ENCODE measurements around the gene PDSS2.
"Not testable (repeated sequence)": the region's sequence is repeated elsewhere in the genome, so short reads cannot be mapped to it uniquely, and the experiment has no call there.

PDSS2 gene

DNA sequence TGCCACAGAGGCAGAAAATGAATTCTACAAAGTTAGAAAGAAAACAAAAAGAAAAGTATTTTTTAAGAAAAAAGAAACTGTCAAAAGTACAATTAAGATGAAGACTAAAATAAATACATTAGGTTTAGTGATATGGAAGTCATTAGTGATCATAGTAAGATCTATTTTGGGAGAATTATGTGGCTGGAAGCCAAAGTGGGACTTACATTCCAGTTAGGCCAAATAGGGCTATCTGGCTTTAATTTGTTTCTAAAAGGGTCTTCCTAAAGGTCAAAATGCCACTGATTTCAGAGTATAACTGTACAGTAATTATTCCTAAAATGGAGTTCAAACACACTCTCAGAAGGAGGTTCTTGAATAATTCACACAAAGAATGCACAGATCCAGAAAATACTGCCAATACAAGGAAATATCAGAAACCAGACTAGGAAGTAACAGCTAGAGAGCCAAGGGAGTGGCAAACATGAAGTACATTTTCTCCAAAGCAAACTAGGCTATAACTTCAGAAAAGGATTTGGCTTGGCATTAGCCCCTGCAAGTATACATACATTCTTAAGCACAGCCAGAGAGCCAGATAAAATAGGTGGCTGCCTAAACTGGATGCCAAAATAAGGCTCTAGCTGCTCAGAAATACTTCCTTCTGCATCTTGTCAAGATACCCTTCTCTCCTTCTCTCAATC is 45.3 kb downstream of the PDSS2 start:
- no peak for DNase-seq

DNA sequence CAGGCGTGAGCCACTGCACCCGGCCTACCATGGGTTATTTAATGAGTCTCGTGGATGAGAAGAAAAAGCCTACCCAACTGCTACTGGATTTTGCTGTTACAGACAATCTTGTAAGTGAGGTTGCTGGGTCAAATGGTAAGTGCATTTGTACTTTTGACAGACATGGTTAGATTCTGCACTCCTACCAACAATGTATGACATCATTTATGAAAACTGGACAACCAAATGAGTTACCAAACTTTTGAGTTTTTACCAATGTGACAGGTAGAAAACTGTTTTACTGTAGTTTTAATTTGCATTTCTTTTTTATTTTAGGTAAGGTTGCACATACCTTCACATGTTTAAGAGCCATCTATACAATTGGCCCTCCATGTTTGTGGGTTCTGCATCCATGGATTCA is 48.2 kb downstream of the PDSS2 start:
- DNase-seq, result no peak

DNA sequence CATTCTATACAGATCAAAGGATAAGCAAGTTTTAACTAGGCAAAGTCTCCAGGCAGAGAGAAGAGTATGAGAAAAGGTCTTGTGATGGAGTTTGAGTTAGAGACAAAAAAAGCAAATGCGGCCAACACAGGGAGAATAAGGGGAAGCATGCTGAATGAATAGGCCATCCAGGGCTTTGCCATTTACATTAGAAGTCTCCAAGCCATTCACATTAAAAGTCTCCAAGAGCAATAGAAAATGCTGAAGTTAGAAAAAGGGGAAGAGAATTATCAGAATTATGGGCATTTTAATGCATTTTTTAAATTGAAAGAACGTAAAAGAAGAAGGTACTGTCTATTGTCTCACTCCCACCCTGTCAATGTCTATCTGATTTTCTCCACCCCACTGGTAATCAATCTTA is 49.4 kb downstream of the PDSS2 start:
- no peak for DNase-seq

DNA sequence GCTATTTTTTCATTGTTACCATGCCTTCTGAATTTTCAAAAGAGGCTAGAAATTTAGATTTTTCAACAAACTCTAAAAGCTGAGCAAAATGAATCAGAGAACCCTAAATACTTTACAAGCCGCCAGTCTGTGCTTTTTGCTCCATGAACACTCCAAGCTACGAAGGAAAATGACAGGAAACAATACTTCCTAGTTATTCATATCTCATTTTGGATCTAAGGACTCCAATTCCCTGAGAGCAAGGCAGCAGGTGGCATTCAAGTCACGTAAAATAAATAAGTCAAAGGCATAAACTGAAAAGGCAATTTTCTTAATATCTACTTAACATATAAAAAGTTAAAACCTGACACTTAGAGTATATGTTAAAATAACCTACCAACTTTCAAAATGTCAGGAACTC is 50.6 kb downstream of the PDSS2 start:
- DNase-seq, result no peak

DNA sequence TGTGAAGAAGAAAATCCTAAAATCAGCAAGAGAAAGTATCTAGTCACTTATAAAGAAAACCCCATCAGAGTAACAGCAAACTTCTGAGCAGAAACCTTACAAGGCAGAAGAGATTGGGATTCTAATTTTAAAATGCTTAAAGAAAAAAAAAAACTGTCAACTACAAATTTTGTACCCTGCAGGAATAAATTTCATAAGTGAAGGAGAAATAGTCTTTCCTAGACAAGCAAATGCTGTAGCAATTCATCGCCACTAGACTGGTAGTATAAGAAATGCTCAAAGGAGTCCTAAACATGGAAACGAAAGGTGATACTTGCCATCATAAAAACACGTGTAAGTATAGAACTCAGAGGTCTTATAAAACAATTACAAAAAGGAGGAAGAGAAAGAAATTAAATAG is 54.4 kb downstream of the PDSS2 start:
- DNase-seq, result no peak

DNA sequence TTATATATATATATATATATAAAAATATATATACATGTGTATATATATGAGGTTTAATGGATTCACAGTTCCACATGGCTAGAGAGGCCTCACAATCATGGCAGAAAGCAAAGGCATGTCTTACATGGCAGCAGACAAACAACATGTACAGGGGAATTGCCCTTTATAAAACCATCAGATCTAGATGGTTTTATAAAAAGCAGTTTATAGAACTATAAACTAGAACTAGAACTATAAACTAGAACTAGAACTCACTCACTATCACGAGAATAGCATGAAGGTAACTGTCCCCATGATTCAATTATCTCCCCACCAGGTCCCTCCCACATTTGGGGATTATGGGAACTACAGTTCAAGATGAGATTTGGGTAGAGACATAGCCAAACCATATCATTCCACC is 56.8 kb downstream of the PDSS2 start:
- no peak for DNase-seq

DNA sequence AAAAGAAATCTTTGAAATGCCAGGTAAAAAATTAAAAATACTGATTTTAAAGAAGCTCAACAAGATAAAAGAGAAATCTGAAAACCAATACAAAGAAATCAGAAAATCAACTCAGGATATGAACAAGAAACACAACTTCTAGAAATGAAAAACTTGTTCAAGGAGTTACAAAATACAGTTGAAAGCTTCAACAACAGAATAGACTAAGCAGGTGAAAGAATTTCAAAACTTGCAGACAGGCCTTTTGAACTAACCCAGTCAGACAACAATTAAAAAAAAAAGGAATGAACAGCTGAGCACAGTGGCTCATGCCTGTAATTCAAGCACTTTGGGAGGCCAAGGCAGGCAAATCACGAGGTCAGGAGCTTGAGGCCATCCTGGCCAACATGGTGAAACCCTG is 57.8 kb downstream of the PDSS2 start:
- no peak for DNase-seq

DNA sequence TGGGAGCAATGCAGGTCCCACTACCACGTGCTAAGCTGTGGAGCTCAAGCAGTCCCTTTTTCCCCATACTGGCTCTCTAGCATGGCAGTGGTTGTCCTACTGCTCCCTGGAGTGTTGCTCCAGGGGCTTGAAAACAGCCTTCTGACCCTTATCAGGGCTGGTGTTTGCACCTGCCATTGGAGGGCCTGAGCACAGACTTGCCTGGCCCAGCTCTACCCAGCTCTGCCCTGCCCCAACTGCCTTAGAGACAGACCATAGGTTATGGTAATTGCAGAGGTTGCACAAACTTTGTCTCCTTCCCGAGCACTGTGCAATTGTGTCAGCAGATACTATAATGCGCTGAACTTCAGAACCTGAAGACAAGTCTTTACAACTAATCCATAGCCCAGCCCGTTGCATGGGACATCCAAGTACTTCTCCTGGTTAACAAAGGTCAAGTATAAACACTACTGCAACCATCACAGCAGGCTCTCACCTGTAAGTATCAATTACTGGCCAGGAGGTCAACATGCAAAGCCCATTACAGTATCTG is 58.7 kb downstream of the PDSS2 start:
- no peak for DNase-seq

DNA sequence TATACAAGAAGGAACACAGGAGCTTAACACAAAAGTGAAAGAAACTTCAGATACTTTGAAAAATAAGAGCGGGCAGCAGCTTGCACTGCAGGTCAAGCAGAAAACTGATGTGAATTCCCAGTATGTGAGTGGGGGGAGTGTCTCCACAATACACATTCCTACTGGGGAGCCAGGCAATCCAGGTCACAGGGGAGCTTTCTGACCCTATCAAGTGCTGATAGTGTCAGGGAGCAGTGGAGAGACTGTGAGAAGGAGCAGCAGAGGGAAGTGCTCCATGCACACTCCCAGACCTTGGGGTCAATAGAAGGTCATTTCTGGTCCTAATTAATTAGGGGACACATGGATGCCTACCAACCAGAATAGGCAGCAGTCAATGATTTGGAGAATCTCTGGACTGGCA is 59.4 kb downstream of the PDSS2 start:
- DNase-seq, result no peak

DNA sequence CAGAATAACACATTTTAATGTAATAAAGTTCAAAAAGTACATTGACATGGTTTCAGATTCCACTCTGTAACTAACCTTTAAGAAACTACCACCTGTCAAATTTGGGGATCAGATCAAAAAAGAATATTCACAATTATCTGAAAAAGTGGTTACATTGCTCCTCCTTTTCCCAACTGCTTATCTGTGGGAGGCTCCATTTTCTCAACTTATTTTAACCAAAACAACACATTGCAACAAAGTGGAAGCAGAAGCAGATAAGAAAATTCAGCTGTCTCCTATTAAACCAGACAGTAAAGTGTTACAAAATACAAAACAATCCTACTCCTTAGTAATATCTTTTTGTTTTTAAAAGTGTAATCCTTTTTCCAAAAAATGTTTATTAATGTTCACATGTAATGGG is 61.4 kb downstream of the PDSS2 start:
- DNase-seq, result no peak

DNA sequence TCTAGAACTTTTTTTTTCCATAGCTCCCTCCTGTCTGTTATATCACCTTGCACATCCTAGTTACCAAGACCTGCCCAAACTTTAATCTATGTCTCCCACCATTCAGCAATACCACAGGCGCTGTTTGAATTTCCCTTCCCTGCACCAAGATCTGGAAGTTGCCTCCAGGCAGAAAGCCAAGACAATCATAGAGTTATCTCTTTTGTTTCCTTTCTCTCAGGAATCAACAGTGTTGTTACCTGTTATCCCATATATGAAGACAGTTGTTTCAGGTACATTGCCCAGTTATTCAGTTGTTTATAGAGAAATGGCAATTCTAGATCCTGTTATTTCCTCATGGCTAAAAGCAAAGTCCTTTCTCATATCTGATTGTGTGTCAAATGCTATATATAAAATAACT is 63.2 kb downstream of the PDSS2 start:
- no peak for DNase-seq

DNA sequence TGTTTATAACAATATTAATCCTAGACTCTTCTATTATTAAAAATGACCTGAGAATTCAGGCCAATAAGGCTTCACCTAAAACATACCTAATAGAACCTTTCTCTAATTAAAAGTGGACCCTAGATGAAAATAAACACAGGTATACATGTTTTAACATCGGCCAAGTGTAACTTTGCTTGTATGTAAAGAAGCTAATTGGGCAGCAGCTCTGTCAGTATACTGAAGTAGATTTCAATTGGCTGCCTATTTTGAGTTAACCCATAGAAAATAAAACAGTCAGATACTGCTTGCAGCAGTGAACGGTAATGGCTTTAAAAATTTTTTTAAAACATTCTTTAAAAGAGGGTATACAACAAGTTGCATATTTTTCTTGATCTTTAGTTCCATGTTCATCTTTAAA is 67.3 kb downstream of the PDSS2 start:
- no peak for DNase-seq

DNA sequence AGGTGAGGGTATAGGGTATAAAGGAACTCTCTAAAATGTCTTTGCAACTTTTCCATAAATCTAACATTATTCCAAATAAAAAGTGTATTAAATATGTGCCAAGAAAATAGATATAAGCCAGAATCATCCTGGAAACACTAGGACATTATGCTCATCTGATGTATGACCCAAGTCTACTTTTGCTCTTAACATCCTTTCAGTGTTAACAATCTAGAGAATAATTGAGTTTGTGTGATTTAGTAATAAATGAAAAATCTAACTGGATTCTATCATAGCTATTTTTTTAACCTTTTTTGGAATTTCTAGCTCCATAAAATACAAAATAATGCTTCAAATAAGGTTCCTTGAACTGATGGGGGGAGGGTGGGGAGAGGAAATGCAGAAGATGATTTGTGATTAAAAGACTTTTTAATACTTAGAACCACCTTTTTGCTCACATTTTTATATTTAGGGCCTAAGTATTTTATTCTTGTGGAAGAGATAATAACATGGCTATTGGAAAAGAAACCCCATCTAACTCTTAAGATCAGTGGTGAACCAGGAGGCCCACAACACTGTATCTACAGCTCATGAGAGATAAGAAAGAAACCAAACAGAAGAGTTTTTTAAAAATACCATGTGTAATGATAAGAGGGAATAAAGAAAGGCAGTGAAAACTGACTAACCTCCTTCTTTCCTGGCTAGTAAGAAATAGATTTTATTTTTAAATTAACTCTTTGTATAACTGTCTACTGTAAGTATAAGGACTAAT is 68.5 kb downstream of the PDSS2 start:
- no peak for DNase-seq

DNA sequence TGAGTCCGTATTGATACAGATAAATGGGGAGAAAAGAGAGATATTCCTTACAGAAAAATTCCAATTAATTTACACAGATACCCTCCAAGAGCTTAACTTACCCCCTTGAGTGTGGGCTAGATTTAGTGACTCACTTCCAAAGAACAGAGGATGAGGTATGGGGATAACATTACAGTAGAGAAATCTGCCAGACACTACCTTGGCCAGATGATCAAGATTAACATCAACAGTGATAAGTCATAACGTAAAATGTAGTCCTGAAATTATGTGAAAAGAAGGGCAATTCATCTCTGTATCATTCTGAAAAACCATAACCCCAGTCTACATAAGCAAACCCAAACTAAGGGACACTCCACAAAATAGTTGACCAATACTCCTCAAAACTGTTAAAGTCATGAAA is 69.3 kb downstream of the PDSS2 start:
- no peak for DNase-seq

DNA sequence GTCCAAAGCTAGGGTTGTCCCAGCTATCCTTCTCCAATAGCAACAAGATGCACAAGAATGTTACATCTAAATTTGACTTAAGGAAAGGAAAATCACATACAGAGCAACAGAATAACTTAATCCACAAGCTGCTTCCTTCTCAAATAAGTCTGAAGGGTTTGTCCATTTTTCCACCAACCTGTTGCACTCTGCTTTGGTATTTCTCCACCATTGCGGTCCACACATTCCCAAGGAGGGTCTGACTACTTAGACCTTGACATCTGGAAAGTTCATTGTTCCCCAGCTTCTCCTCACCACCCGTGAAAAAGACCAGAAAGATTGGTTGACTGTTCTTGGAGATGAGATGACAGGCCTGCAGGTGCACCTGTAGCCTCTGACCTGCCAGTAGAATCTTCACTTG is 72.5 kb downstream of the PDSS2 start:
- no peak for DNase-seq

DNA sequence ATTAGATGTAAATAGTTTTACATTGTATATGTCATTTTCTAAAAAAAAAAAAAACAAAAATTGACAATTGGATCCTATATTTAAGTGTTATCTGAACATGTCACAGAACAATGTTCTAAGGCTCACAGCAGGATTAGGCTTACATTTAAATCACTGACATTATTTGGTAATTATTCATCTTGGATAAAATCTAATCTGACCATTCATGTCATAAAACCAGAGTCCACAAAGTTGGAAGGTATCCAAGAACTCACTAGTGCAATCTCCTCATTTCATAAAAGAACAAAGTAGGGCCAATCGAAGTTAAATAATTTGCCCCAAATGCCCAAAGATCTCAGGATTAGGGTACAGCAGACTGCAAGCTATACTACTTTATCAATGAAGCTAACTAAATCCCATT is 73.0 kb downstream of the PDSS2 start:
- no peak for DNase-seq

DNA sequence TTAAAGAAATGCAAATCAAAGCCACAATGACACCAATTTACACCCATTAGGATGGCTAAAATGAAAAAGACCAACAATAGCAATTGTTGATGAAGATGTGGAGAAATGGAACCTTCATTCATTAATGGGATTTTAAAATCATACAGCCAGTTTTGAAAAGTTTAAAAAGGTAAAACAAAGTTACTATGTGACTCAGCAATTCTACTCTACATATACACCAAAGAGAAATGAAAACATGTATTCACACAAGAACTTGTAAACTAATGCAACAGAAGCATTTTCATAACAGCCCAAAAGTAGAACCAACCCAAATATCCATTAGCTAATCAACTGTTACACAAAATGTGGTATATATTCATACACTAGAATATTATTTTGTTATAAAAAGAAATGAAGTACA is 75.7 kb downstream of the PDSS2 start:
- DNase-seq, result no peak

DNA sequence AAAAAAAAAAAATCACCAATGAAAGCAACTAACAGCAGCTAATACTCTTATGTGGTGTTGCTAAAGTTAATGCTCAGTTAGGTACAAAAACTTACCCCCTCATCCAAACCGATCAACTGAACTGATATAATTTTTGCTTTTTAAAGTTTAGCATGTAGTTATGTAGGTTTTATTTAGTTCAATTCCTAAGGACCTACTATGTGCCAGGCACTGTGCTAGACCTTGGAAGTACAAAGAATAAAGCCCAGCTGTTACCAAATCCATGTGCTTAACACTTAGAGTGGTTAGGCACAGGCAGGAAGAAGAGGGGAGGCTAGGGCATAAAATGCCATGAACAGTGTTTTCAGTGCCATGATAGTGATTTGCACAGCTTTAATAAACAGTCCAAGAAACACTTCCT is 85.1 kb downstream of the PDSS2 start:
- no peak for DNase-seq

DNA sequence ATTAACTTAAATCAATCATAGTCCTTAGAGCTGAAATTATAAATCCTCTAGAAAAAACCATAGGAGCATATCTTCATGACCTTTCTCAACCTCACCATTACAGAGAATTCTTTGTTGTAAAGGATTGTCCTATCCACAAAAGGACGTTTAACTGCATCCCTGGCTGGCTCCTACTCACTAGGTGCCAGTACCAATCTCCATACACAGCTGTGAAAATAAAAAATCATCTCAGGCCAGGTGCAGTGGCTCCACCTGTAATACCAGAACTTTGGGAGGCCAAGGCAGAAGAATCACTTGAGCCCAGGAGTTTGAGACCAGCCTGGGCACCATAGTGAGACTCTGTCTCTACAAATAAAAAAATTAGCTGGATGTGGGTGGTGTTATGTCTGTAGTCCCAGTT is 89.9 kb downstream of the PDSS2 start:
- no peak for DNase-seq

DNA sequence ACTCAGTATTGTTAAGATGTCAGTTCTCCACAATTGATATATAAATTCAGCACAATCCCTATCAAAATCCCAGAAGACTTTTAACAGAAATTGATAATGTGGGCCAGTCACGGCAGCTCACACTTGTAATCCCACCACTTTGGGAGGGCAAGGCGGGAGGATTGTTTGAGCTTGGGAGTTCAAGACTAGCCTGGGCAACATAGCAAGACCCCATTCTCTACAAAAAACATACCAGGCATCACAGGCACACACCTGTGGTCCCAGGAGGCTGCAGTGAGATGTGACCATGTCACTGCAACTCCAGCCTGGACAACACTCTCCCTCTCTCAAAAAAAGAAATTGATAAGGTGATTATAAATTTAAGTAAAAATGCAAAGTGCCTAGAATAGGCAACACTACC is 90.9 kb downstream of the PDSS2 start:
- DNase-seq, result no peak

DNA sequence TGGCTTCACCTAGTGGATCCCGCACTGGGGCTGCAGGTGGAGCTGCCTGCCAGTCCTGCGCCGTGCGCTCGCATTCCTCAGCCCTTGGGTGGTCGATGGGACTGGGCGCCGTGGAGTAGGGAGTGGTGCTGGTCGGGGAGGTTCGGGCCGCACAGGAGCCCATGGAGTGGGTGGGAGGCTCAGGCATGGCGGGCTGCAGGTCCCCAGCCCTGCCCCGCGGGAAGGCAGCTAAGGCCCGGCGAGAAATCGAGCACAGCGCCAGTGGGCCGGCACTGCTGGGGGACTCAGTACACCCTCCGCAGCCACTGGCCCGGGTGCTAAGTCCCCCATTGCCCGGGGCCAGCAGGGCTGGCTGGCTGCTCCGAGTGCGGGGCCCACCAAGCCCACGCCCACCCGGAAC is 95.2 kb downstream of the PDSS2 start:
- DNase-seq, result not testable (repeated sequence)

DNA sequence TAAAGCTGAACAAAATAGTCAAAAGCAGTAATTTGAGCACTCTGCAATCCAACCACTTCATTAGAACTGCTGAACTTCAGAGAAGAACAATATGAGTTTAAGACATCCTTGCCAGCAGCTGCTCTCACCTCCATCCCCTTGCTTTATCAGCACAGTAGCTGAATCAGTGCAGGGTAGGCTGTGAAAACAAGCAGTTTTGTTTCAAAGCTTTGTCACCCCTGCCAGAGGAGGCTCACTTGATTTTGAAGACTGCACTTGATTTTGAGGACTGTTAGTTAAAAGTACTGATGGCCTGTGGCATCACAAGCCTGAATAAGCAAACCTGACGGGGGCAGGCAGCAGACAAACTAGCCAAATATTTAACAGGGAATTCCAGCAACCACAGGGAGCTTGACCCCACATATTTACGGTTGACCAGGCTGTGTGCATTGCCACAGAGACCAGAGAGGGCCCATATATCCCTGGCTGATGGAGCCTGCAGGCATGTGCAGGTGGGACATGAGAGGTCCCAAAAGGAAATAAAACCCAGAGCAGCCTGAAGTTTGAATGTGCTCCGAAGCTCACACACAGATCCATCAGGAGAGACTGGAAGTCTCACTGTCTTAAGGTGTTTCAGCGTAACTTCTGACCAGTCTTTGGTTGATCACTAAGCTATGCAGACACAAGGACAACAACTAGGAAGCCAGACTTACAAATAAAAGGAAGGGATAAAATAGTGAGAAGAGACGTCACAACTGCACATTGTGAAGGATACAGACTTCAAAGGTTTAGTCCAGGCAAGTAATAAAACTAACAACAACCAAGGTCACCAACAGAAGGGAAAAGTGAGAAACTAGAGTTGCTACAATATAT is 97.4 kb downstream of the PDSS2 start:
- no peak for DNase-seq

DNA sequence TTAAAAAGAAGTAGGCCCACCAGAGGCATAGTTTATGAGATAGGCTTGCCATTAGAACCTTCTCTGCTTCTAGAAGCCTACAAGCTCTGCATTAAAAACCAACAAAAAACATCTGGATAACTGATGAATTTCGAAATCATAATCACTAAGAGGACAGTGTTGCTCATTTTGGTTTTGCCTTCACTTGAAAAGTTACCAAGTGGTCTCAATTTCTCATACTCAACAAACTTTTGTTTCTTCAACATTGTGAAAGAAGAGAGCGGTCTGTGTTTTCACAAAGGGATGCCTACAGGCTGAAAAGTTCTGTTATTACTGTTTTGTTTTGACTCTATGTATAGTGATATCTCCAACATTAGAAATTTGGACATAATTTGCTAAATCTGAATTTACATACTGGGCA is 98.9 kb downstream of the PDSS2 start:
- no peak for DNase-seq

DNA sequence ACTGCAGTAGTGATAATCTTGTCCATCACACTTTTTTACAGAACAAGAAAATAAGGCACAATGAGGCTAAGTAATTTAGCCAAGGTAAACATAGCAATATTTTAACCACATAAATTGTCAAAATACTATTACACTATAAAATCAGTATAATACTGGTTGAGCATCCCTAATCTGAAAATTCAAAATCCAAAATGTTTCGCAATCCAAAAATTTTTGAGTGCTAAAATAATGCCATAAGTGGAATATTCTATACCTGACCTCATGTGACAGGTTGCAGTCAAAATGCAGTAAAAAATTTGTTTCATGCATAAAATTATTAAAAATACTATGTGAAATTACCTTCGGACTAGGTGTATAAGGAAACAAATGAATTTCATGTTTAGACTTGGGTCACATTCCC is 101.5 kb downstream of the PDSS2 start:
- DNase-seq, result no peak
